Activated CD4-positive, alpha-beta T cell treated with anti-CD3 and anti-CD28 coated beads, Interleukin-2, amount 10 ng/mL, durations not matched to agents 24 days and 14 days (primary cell): ENCODE data around the gene DPH6. TPM values are rescaled to one million over a fixed set of nuclear protein-coding genes. Genes with fewer than 3 reads are reported as not detected.

Source experiments
- DNase-seq: peaks from one replicate; pipeline ENCODE4 v3.0.0; 2022
- H3K27ac Mint-ChIP-seq: one replicate; pipeline ENCODE4 v1.8.0; 2022; ENCODE audit warnings: mild to moderate bottlenecking, mixed read lengths
- H3K27me3 Mint-ChIP-seq: one replicate; pipeline ENCODE4 v1.8.0; 2022; ENCODE audit warnings: mixed read lengths
- H3K36me3 Mint-ChIP-seq: one replicate; pipeline ENCODE4 v1.8.0; 2022; ENCODE audit warnings: low read depth, mild to moderate bottlenecking, mixed read lengths
- H3K4me1 Mint-ChIP-seq: one replicate; pipeline ENCODE4 v1.8.0; 2021; ENCODE audit warnings: mixed read lengths
- H3K4me3 Mint-ChIP-seq: one replicate; pipeline ENCODE4 v1.8.0; 2022; ENCODE audit warnings: mild to moderate bottlenecking, moderate library complexity, mixed read lengths
- H3K9me3 Mint-ChIP-seq: one replicate; pipeline ENCODE4 v1.8.0; 2021; ENCODE audit warnings: mixed read lengths
- intact Hi-C: fragments of 100-400 bp; cut with micrococcal nuclease; formaldehyde crosslinking; loops from one replicate; pipeline ENCODE4 v1.15.1; 2023
- total RNA-seq: library from RNA; stranded (reverse); gene quantifications from 2 replicates; pipeline ENCODE4 v1.2.3, GENCODE V29; 2022

Gene DPH6
- total RNA-seq, 1 donor from 2014 or later, result 15.2 TPM

- intact Hi-C loops, result no loop called here
- Mint-ChIP-seq H3K36me3 (peaks cover 12% of the 10 kb centered on the region), H3K27me3 (no peaks in the 10 kb centered on the region), H3K27ac (no peak overlapping the region), H3K9me3 (peaks cover 20% of the 10 kb centered on the region), H3K4me1 (no peaks in the 10 kb centered on the region), H3K4me3 (no peak overlapping the region)
- no peak for DNase-seq
Measured at GRCh38 chr15:35487417-35487816, 58.5 kb downstream of the DPH6 start.

- H3K4me1 Mint-ChIP-seq, result no peaks in the 10 kb centered on the region
- no peak overlapping the region for H3K4me3 Mint-ChIP-seq
- intact Hi-C loops, result no loop called here
- peaks cover 20% of the 10 kb centered on the region for H3K9me3 Mint-ChIP-seq
- no peaks in the 10 kb centered on the region for H3K27me3 Mint-ChIP-seq
- peaks cover 12% of the 10 kb centered on the region for H3K36me3 Mint-ChIP-seq
- DNase-seq, result no peak
- H3K27ac Mint-ChIP-seq, result no peak overlapping the region
Measured at GRCh38 chr15:35486296-35486695, 59.7 kb downstream of the DPH6 start.

DNA sequence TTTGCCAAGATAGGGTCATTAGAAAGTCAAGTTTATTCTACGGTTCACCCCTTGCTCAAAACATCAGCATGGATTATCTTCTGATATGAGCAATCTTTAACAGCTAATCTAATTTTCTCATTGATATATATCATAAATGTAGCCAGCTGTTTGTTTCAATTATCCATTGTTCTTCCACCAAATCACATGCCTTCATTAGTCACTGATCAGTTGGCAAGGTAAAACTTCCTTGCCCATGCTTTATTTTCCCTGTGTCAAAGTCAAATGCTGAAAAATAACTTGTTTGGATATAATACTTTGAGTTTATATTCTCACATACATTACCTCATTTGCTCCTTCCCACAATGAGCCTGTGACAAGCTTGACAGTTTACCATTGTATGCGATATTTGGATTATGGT is 60.6 kb downstream of the DPH6 start:
- Mint-ChIP-seq H3K4me1 (no peaks in the 10 kb centered on the region), H3K27me3 (no peaks in the 10 kb centered on the region), H3K36me3 (peaks cover 12% of the 10 kb centered on the region), H3K4me3 (no peak overlapping the region), H3K9me3 (peaks cover 20% of the 10 kb centered on the region), H3K27ac (no peak overlapping the region)
- no peak for DNase-seq
- intact Hi-C loops, result no loop called here

DNA sequence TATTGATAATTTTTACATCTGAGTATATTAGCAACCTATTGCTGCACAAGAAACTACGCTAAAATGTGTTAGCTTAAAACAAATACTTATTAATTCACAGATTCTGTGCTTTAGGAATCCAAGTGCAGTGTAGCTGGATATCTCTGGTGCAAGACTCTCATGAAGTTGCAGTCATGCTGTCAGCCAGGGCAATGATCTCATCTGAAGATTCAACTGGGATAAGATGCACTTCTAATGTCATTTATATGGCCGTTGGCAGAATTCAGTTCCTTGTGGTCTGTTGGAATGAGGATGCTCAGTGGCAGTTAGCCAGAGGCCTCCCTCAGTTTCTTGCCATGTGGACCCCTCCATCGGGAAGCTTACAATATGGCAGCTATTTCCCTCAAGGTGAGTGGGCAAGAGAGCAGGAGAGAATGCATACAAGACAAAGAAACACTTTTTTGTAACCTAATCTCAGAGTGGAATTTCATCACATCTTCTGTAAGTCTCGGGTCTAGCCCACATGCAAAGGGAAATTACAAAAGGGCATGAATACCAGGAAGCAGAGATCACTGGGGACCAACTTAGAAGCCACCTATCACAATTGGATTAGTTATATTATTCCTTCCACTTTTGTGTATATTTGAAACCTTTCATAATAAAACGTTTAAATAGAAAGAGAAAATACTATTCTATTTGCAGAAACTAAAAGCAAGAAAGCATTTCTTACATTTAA is 61.6 kb downstream of the DPH6 start:
- Mint-ChIP-seq H3K9me3 (peaks cover 20% of the 10 kb centered on the region), H3K27me3 (no peaks in the 10 kb centered on the region), H3K4me1 (no peaks in the 10 kb centered on the region), H3K27ac (no peak overlapping the region), H3K36me3 (peaks cover 12% of the 10 kb centered on the region), H3K4me3 (no peak overlapping the region)
- DNase-seq, result no peak
- intact Hi-C loops, result no loop called here

- Mint-ChIP-seq H3K27ac (no peak overlapping the region), H3K9me3 (peaks cover 10% of the 10 kb centered on the region), H3K36me3 (peaks cover 6% of the 10 kb centered on the region), H3K27me3 (no peaks in the 10 kb centered on the region), H3K4me3 (no peak overlapping the region), H3K4me1 (no peaks in the 10 kb centered on the region)
- intact Hi-C loops, result no loop called here
- DNase-seq, result no peak
Measured at GRCh38 chr15:35481992-35482391, 64.0 kb downstream of the DPH6 start.

- peaks cover 6% of the 10 kb centered on the region for H3K9me3 Mint-ChIP-seq
- intact Hi-C loops, result no loop called here
- H3K36me3 Mint-ChIP-seq, result peaks cover 2% of the 10 kb centered on the region
- H3K4me3 Mint-ChIP-seq, result no peak overlapping the region
- DNase-seq, result no peak
- no peaks in the 10 kb centered on the region for H3K4me1 Mint-ChIP-seq
- H3K27me3 Mint-ChIP-seq, result no peaks in the 10 kb centered on the region
- H3K27ac Mint-ChIP-seq, result no peak overlapping the region
Measured at GRCh38 chr15:35481064-35481463, 64.9 kb downstream of the DPH6 start.

- H3K27me3 Mint-ChIP-seq, result no peaks in the 10 kb centered on the region
- intact Hi-C loops, result no loop called here
- no peak for DNase-seq
- H3K27ac Mint-ChIP-seq, result no peak overlapping the region
- H3K9me3 Mint-ChIP-seq, result no peaks in the 10 kb centered on the region
- H3K4me3 Mint-ChIP-seq, result no peak overlapping the region
- H3K36me3 Mint-ChIP-seq, result no peaks in the 10 kb centered on the region
- no peaks in the 10 kb centered on the region for H3K4me1 Mint-ChIP-seq
Measured at GRCh38 chr15:35479423-35479822, 66.5 kb downstream of the DPH6 start.

DNA sequence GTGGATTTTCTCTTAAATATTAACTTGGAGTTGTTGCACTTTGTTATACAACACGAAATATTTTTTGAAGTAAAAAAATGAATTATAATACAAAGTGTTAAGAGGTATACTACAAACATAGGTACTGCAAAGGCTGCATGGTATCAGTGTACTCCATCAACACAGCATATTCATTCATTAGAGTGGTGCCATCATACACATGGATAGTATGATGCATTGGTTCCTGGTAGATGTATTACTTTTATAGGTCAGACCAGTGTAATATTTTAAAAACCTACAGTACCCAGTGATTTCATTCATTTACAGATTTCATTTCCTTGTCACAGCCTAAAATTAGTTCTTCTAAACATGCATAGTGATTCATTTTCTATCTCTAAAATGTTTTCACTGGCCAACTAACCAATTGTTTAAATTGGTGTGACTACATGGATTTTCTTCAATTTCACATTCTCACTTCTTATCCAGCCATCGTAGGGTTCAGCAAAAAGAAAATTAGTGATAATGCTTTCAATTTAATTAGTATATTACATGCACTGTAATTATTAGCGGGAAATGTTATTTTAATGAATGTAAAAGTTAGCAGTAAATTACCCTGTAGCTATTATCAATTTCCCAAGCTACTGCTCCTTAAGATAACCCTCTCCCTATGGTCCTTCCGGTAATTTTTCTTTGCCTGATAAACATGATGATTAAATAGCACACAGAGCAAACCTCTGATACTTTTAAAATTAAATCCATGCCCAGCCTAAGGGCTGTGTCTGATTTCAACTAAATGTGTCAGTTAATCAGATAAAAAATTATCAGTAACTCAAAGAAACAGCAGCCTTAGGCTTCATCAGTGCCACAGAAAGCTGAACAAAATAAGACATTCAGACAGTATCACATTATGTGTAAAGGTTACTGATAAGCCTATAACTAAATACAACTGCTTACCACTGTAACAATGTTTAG is 68.4 kb downstream of the DPH6 start:
- intact Hi-C loops, result no loop called here
- Mint-ChIP-seq H3K4me1 (no peaks in the 10 kb centered on the region), H3K27ac (no peak overlapping the region), H3K36me3 (no peaks in the 10 kb centered on the region), H3K9me3 (no peaks in the 10 kb centered on the region), H3K4me3 (no peak overlapping the region), H3K27me3 (no peaks in the 10 kb centered on the region)
- no peak for DNase-seq

GRCh38 chr15:35471024-35471423 is 74.9 kb downstream of the DPH6 start:
- Mint-ChIP-seq H3K27ac (no peak overlapping the region), H3K4me3 (no peak overlapping the region), H3K9me3 (no peaks in the 10 kb centered on the region), H3K4me1 (no peaks in the 10 kb centered on the region), H3K36me3 (no peaks in the 10 kb centered on the region), H3K27me3 (no peaks in the 10 kb centered on the region)
- intact Hi-C loops, result no loop called here
- DNase-seq, result no peak

- Mint-ChIP-seq H3K4me1 (no peaks in the 10 kb centered on the region), H3K9me3 (no peaks in the 10 kb centered on the region), H3K27me3 (no peaks in the 10 kb centered on the region), H3K4me3 (no peak overlapping the region), H3K27ac (no peak overlapping the region), H3K36me3 (no peaks in the 10 kb centered on the region)
- intact Hi-C loops, result no loop called here
- no peak for DNase-seq
Measured at GRCh38 chr15:35470441-35470840, 75.5 kb downstream of the DPH6 start.

DNA sequence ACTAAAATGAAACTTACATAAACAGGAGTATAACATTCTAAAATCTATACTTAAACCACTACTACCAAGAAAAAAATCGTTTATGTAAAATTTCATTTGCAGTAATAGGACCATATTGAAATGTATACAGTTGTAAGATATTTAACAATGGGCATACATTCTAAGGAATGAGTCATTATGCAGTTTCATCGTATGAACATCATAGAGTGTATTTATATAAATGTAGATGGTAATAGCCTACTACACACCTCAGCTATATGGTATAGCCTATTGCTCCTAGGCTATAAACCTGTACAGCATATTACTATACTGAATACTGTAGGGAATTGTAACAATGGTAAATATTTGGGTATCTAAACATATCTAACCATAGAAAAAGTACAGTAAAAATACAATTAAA is 79.5 kb downstream of the DPH6 start:
- Mint-ChIP-seq H3K27me3 (no peaks in the 10 kb centered on the region), H3K4me3 (no peak overlapping the region), H3K36me3 (no peaks in the 10 kb centered on the region), H3K4me1 (no peaks in the 10 kb centered on the region), H3K9me3 (no peaks in the 10 kb centered on the region), H3K27ac (no peak overlapping the region)
- intact Hi-C loops, result no loop called here
- no peak for DNase-seq

DNA sequence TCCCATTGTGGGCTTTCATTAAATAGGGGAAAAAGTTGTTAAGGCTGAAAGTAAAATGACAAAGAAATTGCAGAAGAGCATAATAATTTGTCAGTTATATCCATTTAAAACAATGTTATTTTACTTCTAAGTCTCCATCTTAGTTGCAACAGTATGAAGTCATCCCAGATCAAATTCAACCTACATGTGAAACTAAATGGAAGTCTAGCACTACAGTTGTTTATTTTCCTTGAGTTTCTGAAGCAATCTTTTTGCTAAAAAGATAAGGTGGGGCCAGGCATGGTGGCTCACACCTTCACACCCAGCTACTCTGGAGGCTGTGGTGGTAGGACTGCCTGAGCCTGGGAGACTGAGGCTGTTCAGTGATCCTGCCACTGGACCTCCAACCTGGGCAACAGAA is 80.2 kb downstream of the DPH6 start:
- Mint-ChIP-seq H3K4me1 (no peaks in the 10 kb centered on the region), H3K36me3 (no peaks in the 10 kb centered on the region), H3K27me3 (no peaks in the 10 kb centered on the region), H3K4me3 (no peak overlapping the region), H3K9me3 (no peaks in the 10 kb centered on the region), H3K27ac (no peak overlapping the region)
- intact Hi-C loops, result no loop called here
- DNase-seq, result no peak

DNA sequence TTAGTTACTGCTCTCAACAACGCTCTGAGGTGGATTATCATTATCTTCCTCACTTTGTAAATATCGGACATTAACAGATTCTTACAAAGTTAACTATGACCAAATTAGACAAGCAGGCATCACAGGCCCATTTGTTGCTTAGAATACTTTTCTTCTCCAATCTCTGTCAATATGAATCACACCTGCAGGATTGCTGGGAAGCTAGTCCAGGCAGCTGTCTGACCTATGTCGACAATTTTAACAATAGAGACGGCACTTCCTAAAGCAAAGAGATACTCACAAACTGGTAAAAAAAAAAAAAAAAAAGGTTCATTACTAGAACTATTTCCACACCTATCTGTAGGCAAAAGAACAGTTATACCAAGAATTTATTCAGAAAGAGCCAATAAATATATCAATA is 85.3 kb downstream of the DPH6 start:
- intact Hi-C loops, result no loop called here

DNA sequence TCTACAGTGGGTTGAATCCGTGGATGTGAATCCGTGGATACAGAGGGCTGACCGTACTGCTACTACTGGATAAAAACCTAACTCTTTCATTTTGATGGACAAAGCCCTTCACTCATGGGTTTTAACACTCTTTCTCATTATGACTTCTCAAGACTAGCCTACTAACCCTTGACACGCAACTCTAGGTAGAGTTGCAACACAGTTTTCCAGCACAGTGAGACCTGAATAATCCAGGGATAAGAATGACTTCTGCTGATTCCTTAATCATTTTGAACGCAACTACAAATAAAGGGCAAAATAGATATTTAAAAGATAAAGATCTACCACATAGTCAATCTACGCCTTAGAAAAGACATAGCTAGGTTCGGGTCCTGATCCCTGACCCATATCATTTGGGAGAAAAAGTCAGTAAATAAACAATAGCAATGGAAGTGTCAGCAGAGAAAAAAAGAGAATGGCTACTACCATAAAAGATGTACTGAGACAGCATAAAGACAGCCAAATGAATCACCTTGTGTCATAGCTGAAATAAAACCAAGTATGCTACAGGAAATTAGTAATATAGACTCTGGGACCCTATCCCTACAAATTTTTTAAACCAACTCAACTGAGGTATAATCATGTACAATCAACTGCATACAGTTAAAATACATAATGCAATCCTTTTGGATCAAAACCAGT is 87.6 kb downstream of the DPH6 start:
- no peaks in the 10 kb centered on the region for H3K36me3 Mint-ChIP-seq
- no peak overlapping the region for H3K4me3 Mint-ChIP-seq
- H3K27me3 Mint-ChIP-seq, result no peaks in the 10 kb centered on the region
- intact Hi-C loops, result no loop called here
- H3K4me1 Mint-ChIP-seq, result no peaks in the 10 kb centered on the region
- DNase-seq, result no peak
- no peaks in the 10 kb centered on the region for H3K9me3 Mint-ChIP-seq
- H3K27ac Mint-ChIP-seq, result no peak overlapping the region

More for the DNA sequence above, 85.3 kb downstream of the DPH6 start:
- Mint-ChIP-seq H3K4me1 (no peaks in the 10 kb centered on the region), H3K27ac (no peak overlapping the region), H3K27me3 (no peaks in the 10 kb centered on the region), H3K9me3 (no peaks in the 10 kb centered on the region), H3K36me3 (no peaks in the 10 kb centered on the region), H3K4me3 (no peak overlapping the region)
- no peak for DNase-seq
